Effector CD4-positive, alpha-beta T cell (primary cell): ENCODE measurements around the gene PHF20.
"Not testable (repeated sequence)": the region's sequence is repeated elsewhere in the genome, so short reads cannot be mapped to it uniquely, and the experiment has no call there.

Experiments
- DNase-seq: peaks from one replicate; pipeline ENCODE4 v3.0.0-alpha.2; 2020

The PHF20 gene

DNA sequence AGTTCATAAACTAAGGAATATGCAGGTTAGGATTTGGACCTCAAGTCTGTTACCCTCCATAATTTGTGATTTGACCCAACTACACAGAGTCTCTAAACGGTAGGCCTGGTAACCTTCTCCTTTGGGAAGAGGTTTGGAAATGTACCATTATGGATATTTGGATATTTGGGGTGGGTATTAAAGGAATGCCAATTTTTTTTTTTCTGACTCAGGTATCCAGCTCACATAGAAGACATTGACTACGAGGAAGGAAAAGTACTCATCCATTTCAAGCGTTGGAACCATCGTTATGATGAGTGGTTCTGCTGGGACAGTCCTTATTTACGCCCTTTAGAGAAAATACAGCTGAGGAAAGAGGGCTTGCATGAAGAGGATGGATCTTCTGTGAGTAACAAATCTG lies 70.5 kb downstream of the PHF20 start:
- DNase-seq: no peak

- DNase-seq: not testable (repeated sequence)
Observed at GRCh38 chr20:35843894-35844293, 72.1 kb downstream of the PHF20 start.

DNA sequence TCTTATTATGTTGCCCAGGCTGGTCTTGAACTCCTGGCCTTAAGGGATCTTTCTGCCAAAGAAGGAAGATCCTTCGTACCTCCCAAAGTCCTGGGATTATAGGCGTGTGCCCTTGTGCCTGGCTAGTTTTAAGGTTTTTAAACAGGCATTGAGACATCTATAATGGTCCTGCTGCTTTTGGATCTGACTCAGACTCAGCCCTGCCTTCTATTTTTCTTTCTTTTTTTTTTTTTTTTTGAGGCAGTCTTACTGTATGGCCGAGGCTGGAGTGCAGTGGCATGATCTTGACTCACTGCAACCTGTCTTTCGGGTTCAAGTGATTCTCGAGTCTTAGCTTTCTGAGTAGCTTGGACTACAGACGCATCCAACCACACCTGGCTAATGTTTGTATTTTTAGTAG lies 73.7 kb downstream of the PHF20 start:
- no peak for DNase-seq

DNA sequence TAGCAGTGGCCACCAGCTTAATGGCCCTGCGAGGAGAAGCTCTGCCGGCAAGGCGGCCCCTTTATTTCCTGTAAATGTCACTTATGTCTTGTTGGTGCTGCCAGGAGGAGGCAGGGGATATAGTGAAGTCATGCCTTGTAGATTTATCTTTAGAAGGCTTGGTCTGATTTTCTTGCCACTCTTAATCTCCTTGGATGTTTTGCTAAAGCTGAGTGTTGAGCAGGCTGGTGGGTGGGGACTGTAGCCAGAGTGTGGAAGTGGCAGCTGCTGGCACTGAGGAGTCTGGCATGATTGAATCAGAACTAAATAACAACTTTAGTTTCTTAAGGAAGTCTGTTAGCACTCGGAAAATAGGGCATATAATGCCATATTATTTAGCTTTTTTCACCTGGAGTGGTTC lies 77.9 kb downstream of the PHF20 start:
- DNase-seq: no peak

DNA sequence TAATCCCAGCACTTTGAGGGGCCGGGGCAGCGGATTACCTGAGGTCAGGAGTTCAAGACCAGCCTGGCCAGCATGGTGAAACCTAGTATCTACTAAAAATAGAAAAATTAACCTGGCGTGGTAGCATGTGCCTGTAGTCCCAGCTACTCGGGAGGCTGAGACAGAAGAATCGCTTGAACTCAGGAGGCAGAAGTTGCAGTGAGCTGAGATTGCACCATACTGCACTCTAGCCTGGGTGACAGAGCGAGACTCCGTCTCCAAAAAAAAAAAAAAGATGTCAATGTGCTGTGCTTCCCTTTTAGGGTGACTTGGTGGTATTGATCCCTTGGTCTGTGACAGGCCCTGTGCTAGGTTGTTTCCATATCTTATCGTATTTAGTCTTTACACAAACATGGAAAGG lies 79.8 kb downstream of the PHF20 start:
- DNase-seq: not testable (repeated sequence)

- DNase-seq: no peak
Observed at GRCh38 chr20:35854713-35855348, 83.0 kb downstream of the PHF20 start.

DNA sequence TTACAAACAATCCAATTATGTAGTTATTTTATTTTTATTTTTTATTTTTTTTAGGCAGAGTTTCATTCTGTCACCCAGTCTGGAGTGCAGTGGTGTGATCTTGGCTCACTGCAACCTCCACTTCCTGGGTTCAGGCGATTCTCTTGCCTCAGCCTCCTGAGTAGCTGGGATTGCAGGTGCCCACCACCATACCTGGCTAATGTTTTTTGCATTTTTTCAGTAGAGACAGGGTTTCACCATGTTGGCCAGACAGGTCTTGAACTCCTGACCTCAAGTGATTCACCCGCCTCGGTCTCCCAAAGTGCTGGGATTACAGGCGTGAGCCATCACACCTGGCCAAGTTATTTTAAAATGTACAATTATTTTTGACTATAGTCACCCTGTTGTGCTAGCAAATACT lies 83.8 kb downstream of the PHF20 start:
- DNase-seq: not testable (repeated sequence)

DNA sequence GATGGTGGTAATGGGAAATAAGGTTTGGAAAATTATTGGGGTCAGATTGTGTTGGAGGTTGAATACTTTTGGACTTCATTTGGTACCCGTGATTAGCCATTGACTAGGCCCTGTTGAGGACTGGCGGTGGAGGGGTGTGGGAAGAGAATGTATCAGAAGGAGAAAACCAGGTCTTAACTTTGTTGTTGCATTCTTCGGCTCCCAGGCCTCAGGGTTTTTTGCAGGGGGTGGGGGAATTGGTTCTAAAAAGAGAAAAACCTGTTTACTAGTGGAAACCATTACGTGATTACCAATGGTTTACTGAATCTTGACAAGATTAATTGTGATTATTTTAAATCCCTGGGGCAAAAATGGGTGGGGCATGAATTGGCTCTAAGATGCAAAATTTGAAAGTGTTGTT lies 85.1 kb downstream of the PHF20 start:
- DNase-seq: no peak

DNA sequence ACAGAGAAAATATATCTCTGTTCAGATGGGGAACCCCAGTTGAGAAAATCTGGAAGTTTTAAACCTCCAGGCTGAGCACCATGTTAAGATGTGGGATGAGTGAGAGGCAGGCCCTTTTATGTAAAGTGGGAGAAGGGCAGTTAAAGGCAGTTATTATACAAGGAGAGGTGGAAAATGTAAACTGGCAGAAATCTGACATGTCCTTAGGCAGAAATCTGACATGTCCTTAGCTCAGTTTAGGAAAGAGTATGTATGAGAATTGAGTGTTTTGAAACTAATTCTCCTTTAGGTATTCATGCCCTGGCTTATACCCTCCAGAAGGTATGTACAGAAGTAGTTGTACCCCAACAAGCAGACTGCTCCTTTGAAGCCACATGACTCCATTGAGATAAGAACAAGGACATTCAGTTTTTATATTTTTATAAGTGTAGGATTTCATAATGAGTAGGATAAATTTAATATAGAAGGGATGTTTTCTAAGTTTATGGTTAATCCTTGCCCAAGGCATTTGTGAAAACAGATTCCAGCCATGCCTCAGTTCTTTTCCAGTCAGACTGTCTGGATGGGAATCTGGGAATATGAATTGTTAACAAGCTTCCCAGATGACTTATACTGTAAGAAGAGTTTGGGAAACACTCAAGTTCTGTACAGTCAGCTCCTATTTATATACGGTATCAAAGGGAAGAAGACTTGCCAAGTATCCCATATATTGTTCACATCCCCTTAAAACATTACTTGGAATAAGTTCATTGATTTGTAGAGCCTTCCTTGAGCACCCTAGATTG lies 94.8 kb downstream of the PHF20 start:
- DNase-seq: no peak

- no peak for DNase-seq
Observed at GRCh38 chr20:35870541-35871258, 98.9 kb downstream of the PHF20 start.

- DNase-seq: no peak
Observed at GRCh38 chr20:35871259-35871771, 99.5 kb downstream of the PHF20 start.

- DNase-seq: no peak
Observed at GRCh38 chr20:35876033-35876320, 104.2 kb downstream of the PHF20 start.

- DNase-seq: no peak
Observed at GRCh38 chr20:35877611-35878010, 105.8 kb downstream of the PHF20 start.

GRCh38 chr20:35878113-35878625 lies 106.4 kb downstream of the PHF20 start:
- DNase-seq: no peak

DNA sequence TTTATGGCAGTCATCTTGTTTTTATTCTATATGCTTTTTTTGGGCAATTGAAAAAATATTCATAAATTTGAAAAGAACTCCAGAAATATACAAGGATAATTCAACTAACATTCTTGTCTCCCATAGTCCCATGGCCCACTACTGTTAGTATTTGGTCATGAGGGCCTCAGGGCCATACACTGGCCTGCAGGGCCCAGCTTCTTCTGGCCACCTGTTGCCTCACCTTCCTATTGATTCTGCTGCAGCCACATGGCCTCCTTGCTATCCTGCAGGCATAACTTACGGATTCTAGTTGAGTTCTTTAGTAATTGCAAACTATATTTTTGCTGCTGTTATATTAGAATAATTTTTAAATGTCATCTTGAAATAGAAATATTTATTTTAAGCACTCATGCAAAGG lies 109.9 kb downstream of the PHF20 start:
- DNase-seq: no peak

GRCh38 chr20:35882427-35883161 lies 110.8 kb downstream of the PHF20 start:
- not testable (repeated sequence) for DNase-seq

DNA sequence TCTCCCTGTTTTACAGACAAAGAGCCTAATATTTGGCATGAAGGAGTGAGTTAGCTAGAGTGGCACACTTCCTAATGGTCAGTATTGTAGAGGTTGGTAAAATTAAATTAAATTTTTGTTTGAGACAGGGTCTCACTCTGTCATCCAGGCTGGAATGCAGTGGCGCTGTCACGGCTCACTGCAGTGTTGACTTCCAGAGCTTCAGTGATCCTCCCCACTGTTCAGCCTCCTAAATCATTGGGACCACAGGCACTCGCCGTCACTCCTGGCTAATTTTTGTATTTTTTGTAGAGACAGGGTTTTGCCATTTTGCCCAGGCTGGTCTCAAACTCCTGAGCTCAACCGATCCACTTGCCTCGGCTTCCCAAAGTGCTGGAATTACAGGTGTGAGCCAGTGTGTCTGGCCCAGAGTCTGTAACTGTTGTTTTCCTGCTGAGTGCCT lies 111.5 kb downstream of the PHF20 start:
- DNase-seq: no peak

DNA sequence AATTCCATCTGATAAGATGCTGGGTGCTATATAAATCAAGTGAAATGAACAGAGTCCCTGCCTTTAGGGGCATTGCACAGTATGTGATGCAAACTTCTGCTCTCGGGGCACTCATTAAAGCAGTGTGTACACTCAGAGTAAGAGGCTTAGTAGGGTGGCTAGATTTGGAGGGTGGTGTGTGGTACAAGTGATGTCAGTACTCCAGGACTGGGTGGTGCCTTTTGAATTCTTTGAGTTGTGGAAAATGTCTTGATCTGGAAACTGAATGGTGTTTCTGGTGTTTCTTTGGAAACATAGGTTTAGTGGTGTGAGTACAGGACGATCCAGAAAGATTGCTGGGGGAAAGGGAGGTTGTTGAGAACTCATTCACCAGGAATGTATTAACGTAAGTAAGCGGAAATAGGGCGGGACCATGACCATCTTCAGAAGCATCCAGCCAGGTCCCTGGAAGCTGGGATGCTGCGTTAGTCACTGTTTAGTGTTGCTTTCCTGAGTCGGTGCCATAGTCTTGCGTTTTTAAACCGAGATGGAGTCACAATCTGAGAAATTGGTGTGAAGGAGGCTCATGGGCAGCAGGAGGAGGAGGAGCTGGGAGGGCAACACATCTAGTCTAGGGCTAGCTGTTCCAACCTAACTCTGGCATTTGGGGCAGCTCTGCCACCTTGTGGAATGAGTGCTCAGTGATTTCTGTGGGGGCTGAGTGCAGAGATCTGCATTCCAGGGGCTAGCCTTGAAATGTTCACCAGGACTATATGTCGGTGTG lies 112.1 kb downstream of the PHF20 start:
- DNase-seq: peak; percentile 33

GRCh38 chr20:35884541-35884865 lies 112.7 kb downstream of the PHF20 start:
- no peak for DNase-seq

DNA sequence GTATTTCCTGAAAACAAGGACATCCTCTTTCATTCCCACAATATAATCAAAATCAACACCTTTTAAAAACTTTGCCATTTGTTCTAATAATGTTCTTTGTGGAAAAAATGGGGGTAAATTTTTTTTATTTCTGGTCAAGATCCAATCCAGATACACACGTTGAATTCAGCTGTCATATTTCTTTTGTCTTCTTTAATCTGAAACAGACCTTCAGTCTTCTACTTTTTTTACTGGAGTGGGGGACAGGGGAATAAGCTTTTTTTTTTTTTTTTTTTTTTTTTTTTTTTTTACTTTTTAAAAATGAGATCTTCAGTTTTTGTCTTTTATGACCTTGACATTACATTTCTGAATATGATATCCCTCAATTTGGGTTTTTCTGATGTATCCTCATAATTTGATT lies 113.4 kb downstream of the PHF20 start:
- DNase-seq: no peak

DNA sequence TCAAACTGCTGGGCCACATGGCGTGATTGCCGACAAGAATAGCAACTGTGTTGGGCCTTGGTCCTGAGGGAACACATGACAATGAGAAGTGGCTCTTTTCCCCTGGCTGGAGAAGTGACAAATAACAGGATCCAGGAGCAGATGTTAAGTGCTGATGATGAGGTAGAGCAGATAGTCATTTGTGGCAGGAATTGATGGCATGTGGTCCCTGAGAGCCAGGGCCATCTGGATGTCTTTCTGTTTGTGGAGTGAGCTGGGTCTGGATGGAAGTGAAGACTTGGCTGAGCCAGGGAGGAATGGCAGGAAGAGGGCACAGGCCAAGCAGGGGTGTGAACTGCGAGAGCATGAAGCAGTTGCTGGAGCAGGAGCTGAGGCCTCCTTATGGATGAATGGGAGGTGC lies 114.7 kb downstream of the PHF20 start:
- no peak for DNase-seq

GRCh38 chr20:35887393-35888064 lies 115.7 kb downstream of the PHF20 start:
- no peak for DNase-seq
